ENCODE data around the gene NTPCR.

- TF ChIP-seq CTCF (IDR thresholded peaks at IDR 0.05) (no peak), POLR2AphosphoS5 (IDR thresholded peaks at IDR 0.05) (no peak), POLR2A (IDR thresholded peaks at IDR 0.05) (no peak)
Observed at GRCh38 chr1:232999956-233000625, 49.7 kb downstream of the NTPCR start.

Measured in gastroesophageal sphincter (tissue), 3 donors.